Activated T-cell treated with anti-CD3 and anti-CD28 coated beads, Interleukin-2, amount 50 U/mL, for 4 hours (primary cell): ENCODE data around the gene GPR75. TPM values are rescaled to one million over a fixed set of nuclear protein-coding genes. Genes with fewer than 3 reads are reported as not detected.
"Not testable (repeated sequence)": the region's sequence is repeated elsewhere in the genome, so short reads cannot be mapped to it uniquely, and the experiment has no call there.

Source experiments
- ATAC-seq, 2 donors: fragments of 200-7000 bp; cut with Tn5 transposase; one replicate each; pipeline ENCODE4 v1.10.0; 2021
- DNase-seq: peaks from one replicate; pipeline ENCODE4 v3.0.0-alpha.2; 2020
- H3K27me3 Mint-ChIP-seq: one replicate; pipeline ENCODE4 v1.8.0; 2021; ENCODE audit warnings: low read depth, mixed read lengths
- H3K36me3 Mint-ChIP-seq: one replicate; pipeline ENCODE4 v1.8.0; 2022; ENCODE audit warnings: mixed read lengths; ENCODE audit not compliant: insufficient read depth
- H3K4me1 Mint-ChIP-seq: one replicate; pipeline ENCODE4 v1.8.0; 2021; ENCODE audit warnings: low read depth, mixed read lengths
- H3K4me3 Mint-ChIP-seq: one replicate; pipeline ENCODE4 v1.8.0; 2021; ENCODE audit warnings: mild to moderate bottlenecking, moderate library complexity, mixed read lengths
- H3K9me3 Mint-ChIP-seq: one replicate; pipeline ENCODE4 v1.8.0; 2021; ENCODE audit warnings: mixed read lengths
- total RNA-seq, 3 donors: library from RNA; stranded (reverse); gene quantifications; one replicate each; pipeline ENCODE4 v1.2.1, GENCODE V29; 2021

GPR75 gene
- total RNA-seq, 3 donors from 2014 or later, result 2.4 to 2.8 (median 2.4) TPM

DNA sequence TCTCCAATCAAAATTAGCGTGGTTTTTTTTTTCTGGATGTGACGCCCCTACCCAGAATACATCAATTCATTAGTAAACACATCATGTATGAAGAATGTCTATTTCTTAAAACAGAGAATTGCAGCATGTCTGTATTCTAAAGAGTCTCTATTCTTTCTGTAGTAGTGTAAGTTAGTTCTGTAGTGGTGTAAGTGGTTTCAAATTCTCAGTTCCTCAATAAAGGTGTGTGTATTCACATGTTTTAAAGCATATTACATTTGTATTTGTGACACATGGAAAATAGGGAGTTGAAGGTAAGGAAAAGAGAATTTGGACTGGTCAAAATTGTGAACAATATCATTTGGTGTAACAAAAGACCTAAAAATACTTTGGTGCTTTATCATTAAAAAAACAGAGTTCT is 8.0 kb upstream of the GPR75 start:
- no peaks in the 10 kb centered on the region for H3K9me3 Mint-ChIP-seq
- no peak for DNase-seq
- H3K4me3 Mint-ChIP-seq, result no peak overlapping the region
- peaks cover 27% of the 10 kb centered on the region for H3K36me3 Mint-ChIP-seq
- no peak for ATAC-seq
- H3K27me3 Mint-ChIP-seq, result no peaks in the 10 kb centered on the region
- peaks cover 1% of the 10 kb centered on the region for H3K4me1 Mint-ChIP-seq

DNA sequence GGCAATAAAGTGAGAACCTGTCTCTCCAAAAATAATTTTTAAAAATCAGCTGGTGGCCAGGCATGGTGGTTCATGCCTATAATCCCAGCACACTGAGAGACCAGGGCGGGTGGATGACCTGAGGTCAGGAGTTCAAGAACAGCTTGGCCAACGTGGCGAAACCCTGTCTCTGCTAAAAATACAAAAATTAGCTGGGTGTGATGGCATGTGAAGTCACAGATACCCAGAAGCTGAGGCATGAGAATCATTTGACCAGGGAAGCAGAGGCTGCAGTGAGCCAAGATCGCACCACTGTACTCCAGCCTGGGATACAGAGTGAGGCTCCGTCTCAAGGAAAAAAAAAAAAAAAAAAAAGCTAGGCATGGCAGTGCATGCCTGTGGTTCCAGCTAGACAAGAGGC is 7.4 kb upstream of the GPR75 start:
- no peak for DNase-seq
- Mint-ChIP-seq H3K4me1 (peaks cover 5% of the 10 kb centered on the region), H3K27me3 (no peaks in the 10 kb centered on the region), H3K9me3 (no peaks in the 10 kb centered on the region), H3K36me3 (peaks cover 27% of the 10 kb centered on the region), H3K4me3 (no peak overlapping the region)
- no peak for ATAC-seq

DNA sequence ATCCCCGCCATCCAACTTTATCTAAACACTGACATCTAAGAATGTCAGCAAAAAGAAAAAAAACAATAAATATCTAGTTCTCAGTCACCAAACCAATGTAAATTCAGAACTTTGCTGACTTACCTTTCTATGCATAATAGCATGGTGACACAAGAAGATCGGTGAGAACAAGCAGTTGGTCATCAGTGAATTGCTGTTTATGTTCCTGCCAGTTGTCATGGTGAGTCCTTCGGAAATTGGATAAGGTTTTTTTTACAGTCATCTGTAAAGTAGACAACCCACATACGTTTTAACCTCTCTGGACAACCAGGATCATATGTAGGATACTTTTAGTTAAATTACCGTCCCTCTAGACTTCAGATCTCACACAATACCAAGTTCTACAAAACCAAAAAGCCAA is 6.2 kb upstream of the GPR75 start:
- H3K4me3 Mint-ChIP-seq, result no peak overlapping the region
- peaks cover 32% of the 10 kb centered on the region for H3K36me3 Mint-ChIP-seq
- no peaks in the 10 kb centered on the region for H3K27me3 Mint-ChIP-seq
- ATAC-seq, result no peak
- H3K4me1 Mint-ChIP-seq, result peaks cover 9% of the 10 kb centered on the region
- no peak for DNase-seq
- H3K9me3 Mint-ChIP-seq, result no peaks in the 10 kb centered on the region

- H3K36me3 Mint-ChIP-seq, result peaks cover 36% of the 10 kb centered on the region
- no peaks in the 10 kb centered on the region for H3K27me3 Mint-ChIP-seq
- peaks cover 9% of the 10 kb centered on the region for H3K4me1 Mint-ChIP-seq
- no peak overlapping the region for H3K4me3 Mint-ChIP-seq
- H3K9me3 Mint-ChIP-seq, result no peaks in the 10 kb centered on the region
- ATAC-seq (no peak), DNase-seq (no peak)
Measured at GRCh38 chr2:53865264-53865663, 5.5 kb upstream of the GPR75 start.

- Mint-ChIP-seq H3K36me3 (peaks cover 39% of the 10 kb centered on the region), H3K9me3 (no peaks in the 10 kb centered on the region), H3K4me1 (peaks cover 9% of the 10 kb centered on the region), H3K27me3 (no peaks in the 10 kb centered on the region), H3K4me3 (no peak overlapping the region)
- DNase-seq (no peak), ATAC-seq (no peak)
Measured at GRCh38 chr2:53863538-53864227, 3.9 kb upstream of the GPR75 start.

DNA sequence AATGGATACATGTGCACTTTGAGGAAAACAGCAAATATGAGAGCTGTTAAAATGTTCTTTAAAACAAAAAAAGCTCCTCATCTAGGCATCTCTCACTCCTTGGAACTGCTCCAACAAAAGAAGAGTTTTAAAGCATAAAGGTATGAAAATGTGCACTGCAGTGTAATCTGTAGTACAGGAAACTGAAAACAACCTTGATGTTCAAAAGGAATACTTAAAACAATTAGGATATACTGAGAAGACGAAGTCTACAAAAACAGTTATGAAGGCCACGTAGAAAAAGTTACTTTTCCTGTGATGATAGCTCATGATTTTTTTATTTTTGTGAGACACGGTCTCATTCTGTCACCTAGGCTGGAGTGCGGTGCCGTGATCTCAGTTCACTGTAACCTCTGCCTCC is 2.1 kb upstream of the GPR75 start:
- Mint-ChIP-seq H3K27me3 (no peaks in the 10 kb centered on the region), H3K9me3 (no peaks in the 10 kb centered on the region), H3K36me3 (peaks cover 41% of the 10 kb centered on the region), H3K4me1 (peaks cover 9% of the 10 kb centered on the region), H3K4me3 (no peak overlapping the region)
- ATAC-seq, result no peak
- DNase-seq, result no peak

DNA sequence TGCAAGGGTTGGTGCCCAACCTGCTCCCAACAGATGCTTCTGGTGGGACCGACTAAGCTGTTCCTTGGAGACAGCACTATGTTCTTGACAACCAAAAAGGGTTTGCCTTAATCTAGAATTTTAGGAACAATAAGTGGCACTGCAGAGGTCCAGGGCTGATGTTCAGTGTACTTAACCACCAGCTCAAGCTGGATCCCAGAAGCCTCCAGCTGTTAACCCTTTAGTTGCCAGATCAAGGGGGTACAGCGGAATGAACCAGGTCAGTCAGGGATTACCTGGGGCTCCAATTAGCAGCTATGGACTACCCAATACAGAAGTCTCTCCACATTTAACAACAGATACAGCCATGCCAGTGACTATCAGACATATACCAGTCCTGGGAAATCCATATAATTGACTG is 3.5 kb downstream of the GPR75 start:
- ATAC-seq, result no peak
- H3K4me1 Mint-ChIP-seq, result peaks cover 4% of the 10 kb centered on the region
- no peak for DNase-seq
- H3K9me3 Mint-ChIP-seq, result no peaks in the 10 kb centered on the region
- peaks cover 21% of the 10 kb centered on the region for H3K36me3 Mint-ChIP-seq
- H3K27me3 Mint-ChIP-seq, result no peaks in the 10 kb centered on the region
- H3K4me3 Mint-ChIP-seq, result no peak overlapping the region

GRCh38 chr2:53854678-53855077 is 5.1 kb downstream of the GPR75 start:
- no peaks in the 10 kb centered on the region for H3K27me3 Mint-ChIP-seq
- ATAC-seq (peak; percentile 48 to 70), DNase-seq (no peak)
- no peak overlapping the region for H3K4me3 Mint-ChIP-seq
- H3K4me1 Mint-ChIP-seq, result peaks cover 4% of the 10 kb centered on the region
- H3K36me3 Mint-ChIP-seq, result peaks cover 14% of the 10 kb centered on the region
- H3K9me3 Mint-ChIP-seq, result no peaks in the 10 kb centered on the region

DNA sequence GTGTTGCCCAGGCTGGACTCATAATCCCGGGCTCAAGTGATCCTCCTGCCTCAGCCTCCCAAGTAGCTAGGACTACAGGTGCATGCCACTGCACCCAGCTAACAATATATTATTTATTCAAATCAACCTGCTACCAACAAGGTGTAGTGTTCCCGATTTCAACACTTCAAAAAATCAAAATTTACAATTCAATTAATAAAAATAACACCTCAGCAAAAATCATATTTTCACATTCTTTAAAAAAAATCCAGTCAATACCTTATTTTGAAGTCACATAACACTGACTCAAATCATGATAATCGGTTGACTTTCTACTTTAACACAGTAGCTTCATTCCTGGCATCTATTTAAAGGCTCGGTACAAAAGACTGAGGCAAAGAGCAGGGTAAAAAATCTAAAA is 7.2 kb downstream of the GPR75 start:
- H3K4me1 Mint-ChIP-seq, result peaks cover 4% of the 10 kb centered on the region
- DNase-seq, result no peak
- H3K36me3 Mint-ChIP-seq, result peaks cover 14% of the 10 kb centered on the region
- H3K4me3 Mint-ChIP-seq, result no peak overlapping the region
- ATAC-seq, result no peak
- H3K9me3 Mint-ChIP-seq, result no peaks in the 10 kb centered on the region
- H3K27me3 Mint-ChIP-seq, result no peaks in the 10 kb centered on the region

GRCh38 chr2:53851052-53851757 is 8.6 kb downstream of the GPR75 start:
- DNase-seq, ATAC-seq, H3K9me3 Mint-ChIP-seq, H3K4me3 Mint-ChIP-seq, H3K27me3 Mint-ChIP-seq, H3K4me1 Mint-ChIP-seq: not testable (repeated sequence)
- peaks cover 10% of the 10 kb centered on the region for H3K36me3 Mint-ChIP-seq

GRCh38 chr2:53848062-53848461 is 11.7 kb downstream of the GPR75 start:
- Mint-ChIP-seq H3K4me1 (peaks cover 3% of the 10 kb centered on the region), H3K27me3 (no peaks in the 10 kb centered on the region), H3K36me3 (peaks cover 7% of the 10 kb centered on the region), H3K9me3 (no peaks in the 10 kb centered on the region), H3K4me3 (no peak overlapping the region)
- no peak for ATAC-seq
- no peak for DNase-seq

DNA sequence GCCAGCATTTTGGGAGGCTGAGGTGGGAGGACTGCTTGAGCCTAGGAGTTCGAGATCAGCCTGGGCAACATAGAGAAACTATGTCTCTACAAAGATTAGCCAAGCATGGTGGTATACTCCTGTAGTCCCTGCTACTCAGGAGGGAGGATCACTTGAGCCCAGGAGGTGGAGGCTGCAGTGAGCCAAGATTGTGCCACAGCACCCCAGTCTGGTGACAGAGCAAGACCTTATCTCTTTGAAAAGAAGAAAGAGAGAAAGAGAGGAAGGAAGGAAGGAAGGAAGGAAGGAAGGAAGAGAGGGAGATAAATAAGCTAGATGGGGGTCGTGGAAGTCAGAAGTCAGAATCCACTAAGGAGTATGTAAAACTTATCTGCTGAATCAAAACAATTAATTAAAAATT is 16.2 kb downstream of the GPR75 start:
- H3K4me3 Mint-ChIP-seq, result no peak overlapping the region
- H3K4me1 Mint-ChIP-seq, result peaks cover 2% of the 10 kb centered on the region
- no peak for DNase-seq
- no peak for ATAC-seq
- H3K36me3 Mint-ChIP-seq, result peaks cover 6% of the 10 kb centered on the region
- H3K27me3 Mint-ChIP-seq, result no peaks in the 10 kb centered on the region
- no peaks in the 10 kb centered on the region for H3K9me3 Mint-ChIP-seq

GRCh38 chr2:53842891-53843290 is 16.9 kb downstream of the GPR75 start:
- Mint-ChIP-seq H3K4me3 (no peak overlapping the region), H3K9me3 (no peaks in the 10 kb centered on the region), H3K4me1 (peaks cover 2% of the 10 kb centered on the region), H3K27me3 (no peaks in the 10 kb centered on the region), H3K36me3 (peaks cover 1% of the 10 kb centered on the region)
- ATAC-seq, result no peak
- no peak for DNase-seq

DNA sequence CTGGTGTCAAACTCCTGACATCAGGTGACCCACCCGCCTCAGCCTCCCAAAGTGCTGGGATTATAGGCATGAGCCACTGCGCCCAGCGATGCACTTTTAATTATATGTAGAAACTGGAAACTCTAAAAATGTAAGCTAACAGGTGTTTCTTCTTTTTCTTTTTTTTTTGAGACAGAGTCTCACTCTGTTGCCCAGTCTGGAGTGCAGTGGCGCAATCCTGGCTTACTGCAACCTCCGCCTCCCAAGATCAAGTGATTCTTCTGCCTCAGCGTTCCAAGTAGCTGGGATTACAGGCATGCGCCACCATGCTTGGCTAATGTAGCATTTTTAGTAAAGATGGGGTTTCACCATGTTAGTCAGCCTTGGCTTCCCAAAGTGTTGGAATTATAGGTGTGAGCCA is 18.1 kb downstream of the GPR75 start:
- not testable (repeated sequence) for ATAC-seq, DNase-seq, H3K4me1 Mint-ChIP-seq, H3K36me3 Mint-ChIP-seq, H3K9me3 Mint-ChIP-seq, H3K4me3 Mint-ChIP-seq, H3K27me3 Mint-ChIP-seq

- ATAC-seq, result no peak
- DNase-seq, result no peak
- H3K27me3 Mint-ChIP-seq, result no peaks in the 10 kb centered on the region
- H3K9me3 Mint-ChIP-seq, result no peaks in the 10 kb centered on the region
- H3K4me1 Mint-ChIP-seq, result peaks cover 2% of the 10 kb centered on the region
- H3K36me3 Mint-ChIP-seq, result peaks cover 4% of the 10 kb centered on the region
- H3K4me3 Mint-ChIP-seq, result no peak overlapping the region
Measured at GRCh38 chr2:53840580-53840979, 19.2 kb downstream of the GPR75 start.
